GM08714 (cell line): ENCODE measurements around the gene USP15.

ENCODE experiments used
- H3K4me3 ChIP-seq: fragments of 200-500 bp; sonication (Bioruptor generic); 2 replicates; pipeline ENCODE4 v1.5.1; 2014; ENCODE audit warnings: mild to moderate bottlenecking, low read length, inconsistent platforms
- ZNF274 ChIP-seq: IDR thresholded peaks from 2 replicates; pipeline ENCODE4 v1.6.1; 2012; ENCODE audit warnings: mild to moderate bottlenecking, low read depth, low read length

USP15 gene

GRCh38 chr12:62284749-62285148 lies 24.5 kb downstream of the USP15 start:
- TF ChIP-seq ZNF274, result no peak

GRCh38 chr12:62285284-62285683 lies 25.1 kb downstream of the USP15 start:
- no peak overlapping the region for H3K4me3 ChIP-seq
- TF ChIP-seq ZNF274, result no peak

More at GRCh38 chr12:62284749-62285148, 24.5 kb downstream of the USP15 start:
- no peak overlapping the region for H3K4me3 ChIP-seq

GRCh38 chr12:62288328-62288727 lies 28.1 kb downstream of the USP15 start:
- no peak overlapping the region for H3K4me3 ChIP-seq
- TF ChIP-seq ZNF274, result no peak

- H3K4me3 ChIP-seq, result no peak overlapping the region
- no peak for TF ChIP-seq ZNF274
Measured at GRCh38 chr12:62290846-62291245, 30.6 kb downstream of the USP15 start.

- TF ChIP-seq ZNF274, result no peak
Measured at GRCh38 chr12:62291864-62292760, 31.9 kb downstream of the USP15 start.

GRCh38 chr12:62292761-62293344 lies 32.6 kb downstream of the USP15 start:
- no peak for TF ChIP-seq ZNF274
- no peak overlapping the region for H3K4me3 ChIP-seq

More at GRCh38 chr12:62291864-62292760, 31.9 kb downstream of the USP15 start:
- no peak overlapping the region for H3K4me3 ChIP-seq

GRCh38 chr12:62294378-62294777 lies 34.2 kb downstream of the USP15 start:
- H3K4me3 ChIP-seq, result no peak overlapping the region
- TF ChIP-seq ZNF274, result no peak

GRCh38 chr12:62296001-62296400 lies 35.8 kb downstream of the USP15 start:
- no peak overlapping the region for H3K4me3 ChIP-seq
- no peak for TF ChIP-seq ZNF274

- H3K4me3 ChIP-seq, result no peak overlapping the region
- no peak for TF ChIP-seq ZNF274
Measured at GRCh38 chr12:62297321-62297720, 37.1 kb downstream of the USP15 start.

- no peak for TF ChIP-seq ZNF274
- H3K4me3 ChIP-seq, result no peak overlapping the region
Measured at GRCh38 chr12:62299617-62300016, 39.4 kb downstream of the USP15 start.

GRCh38 chr12:62301080-62301798 lies 41.0 kb downstream of the USP15 start:
- H3K4me3 ChIP-seq, result no peak overlapping the region
- no peak for TF ChIP-seq ZNF274

GRCh38 chr12:62301799-62302133 lies 41.6 kb downstream of the USP15 start:
- TF ChIP-seq ZNF274, result no peak
- no peak overlapping the region for H3K4me3 ChIP-seq

- no peak for TF ChIP-seq ZNF274
- no peak overlapping the region for H3K4me3 ChIP-seq
Measured at GRCh38 chr12:62304560-62304959, 44.4 kb downstream of the USP15 start.

GRCh38 chr12:62305778-62306177 lies 45.6 kb downstream of the USP15 start:
- no peak for TF ChIP-seq ZNF274
- H3K4me3 ChIP-seq, result no peak overlapping the region
